ENCODE data around the gene RBM12. TPM values are rescaled to one million over a fixed set of nuclear protein-coding genes. Genes with fewer than 3 reads are reported as not detected.

The RBM12 gene
- 61.0 and 75.9 TPM in 2 replicates for total RNA-seq (2014; rRNA removed; shearing (Covaris generic))

GRCh38 chr20:35664466-35665206, at the start of gene RBM12, which contains the start of gene CPNE1:
Gene RBM12, minus strand, starts transcription at chr20:35664900. Its CDS starts 9,578 bp downstream, at chr20:35655322.
Gene CPNE1, minus strand, starts transcription at chr20:35664900. Its CDS starts 31,977 bp downstream, at chr20:35632923.

GRCh38 chr20:35699127-35699956, 34.6 kb upstream of the RBM12 start, which contains the start of the genes NFS1 and ROMO1:
Gene NFS1, minus strand, starts transcription at chr20:35699352. Its CDS starts 64 bp downstream, at chr20:35699288.
Gene ROMO1, plus strand, starts transcription at chr20:35699405. Its CDS starts 228 bp downstream, at chr20:35699633.

GRCh38 chr20:35615667-35616464, 48.8 kb downstream of the RBM12 start, which contains the start of gene SPAG4:
Gene SPAG4, plus strand, starts transcription at chr20:35615829. Its CDS starts 175 bp downstream, at chr20:35616004.

Small RNAs within 50 kb of the gene (small RNA-seq; reads per million reads assigned to genes)
- not detected for gene RNU6-759P

Other genes starting within 250 kb of the RBM12 start
- not detected in 2 replicates for gene GDF5, start 226.7 kb downstream of the RBM12 start, total RNA-seq (2014; rRNA removed; shearing (Covaris generic))
- 68.4 and 75.5 TPM in 2 replicates for gene CEP250, start 209.3 kb downstream of the RBM12 start, total RNA-seq (2014; rRNA removed; shearing (Covaris generic))
- gene C20orf173, start 135.2 kb downstream of the RBM12 start, total RNA-seq (2014; rRNA removed; shearing (Covaris generic)) = not detected in 2 replicates
- 269 and 273 TPM in 2 replicates for gene ERGIC3, start 122.8 kb downstream of the RBM12 start, total RNA-seq (2014; rRNA removed; shearing (Covaris generic))
- gene SPAG4, start 49.1 kb downstream of the RBM12 start, total RNA-seq (2014; rRNA removed; shearing (Covaris generic)) = 11.2 and 13.6 TPM in 2 replicates
- gene CPNE1, start within 50 bp of the RBM12 start, total RNA-seq (2014; rRNA removed; shearing (Covaris generic)) = 119 and 139 TPM in 2 replicates
- gene NFS1, start 34.5 kb upstream of the RBM12 start, total RNA-seq (2014; rRNA removed; shearing (Covaris generic)) = 91.6 and 105 TPM in 2 replicates
- 663 and 700 TPM in 2 replicates for gene ROMO1, start 34.5 kb upstream of the RBM12 start, total RNA-seq (2014; rRNA removed; shearing (Covaris generic))
- gene RBM39, start 77.4 kb upstream of the RBM12 start, total RNA-seq (2014; rRNA removed; shearing (Covaris generic)) = 428 and 487 TPM in 2 replicates
- gene PHF20, start 107.1 kb upstream of the RBM12 start, total RNA-seq (2014; rRNA removed; shearing (Covaris generic)) = 40.2 and 45.5 TPM in 2 replicates

Data from A375 (cell line).